ENCODE data around the gene EPHA10.

DNA sequence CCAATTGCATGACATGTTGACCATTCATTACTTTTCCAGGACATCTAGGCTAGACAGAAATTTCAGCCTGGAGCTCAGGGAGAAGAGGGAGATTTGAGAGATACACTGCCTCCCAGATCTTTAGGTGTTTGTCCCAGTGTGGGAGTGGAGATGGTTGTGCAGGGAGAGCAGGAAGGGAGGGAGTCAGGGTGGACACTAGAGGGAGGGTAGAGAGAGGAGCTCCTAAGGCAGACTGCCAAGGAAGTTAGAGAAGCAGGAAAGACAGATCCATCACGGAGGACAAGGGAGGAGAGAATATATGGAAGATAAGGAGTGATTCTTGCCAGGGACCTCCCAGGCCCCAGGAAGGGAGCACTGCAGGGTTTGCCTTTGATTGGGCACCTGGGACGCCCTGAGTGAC lies 63.9 kb downstream of the EPHA10 start:
- no peak for TF ChIP-seq POLR2A (IDR thresholded peaks at IDR 0.05; ENCODE audit: low read length)
- no peak for TF ChIP-seq GATA1 (IDR thresholded peaks at IDR 0.05; ENCODE audit: low read depth, low read length)

Data from erythroblast (primary cell).